Testis (tissue), 2 donors: ENCODE results near the gene VKORC1L1.
"Not testable (repeated sequence)": the region's sequence is repeated elsewhere in the genome, so short reads cannot be mapped to it uniquely, and the experiment has no call there.

Experiments
- POLR2A ChIP-seq: fragments of 450-650 bp; IDR thresholded peaks from one replicate; pipeline ENCODE4 v1.6.1; 2017; ENCODE audit warnings: antibody characterized with exemption, mild to moderate bottlenecking, moderate library complexity
- TF ChIP-seq, protein P1 (sequence below), 3 experiments: fragments of 450-650 bp in 2 of 3; fragments of 200-600 bp in 1 of 3; sonication (generic) in 1 of 3; IDR thresholded peaks; one replicate each; pipeline ENCODE4 v1.5.1; 2016 to 2019; ENCODE audit warnings: antibody characterized with exemption in 3 of 3, mild to moderate bottlenecking in 2 of 3, moderate library complexity in 1 of 3

DNA sequence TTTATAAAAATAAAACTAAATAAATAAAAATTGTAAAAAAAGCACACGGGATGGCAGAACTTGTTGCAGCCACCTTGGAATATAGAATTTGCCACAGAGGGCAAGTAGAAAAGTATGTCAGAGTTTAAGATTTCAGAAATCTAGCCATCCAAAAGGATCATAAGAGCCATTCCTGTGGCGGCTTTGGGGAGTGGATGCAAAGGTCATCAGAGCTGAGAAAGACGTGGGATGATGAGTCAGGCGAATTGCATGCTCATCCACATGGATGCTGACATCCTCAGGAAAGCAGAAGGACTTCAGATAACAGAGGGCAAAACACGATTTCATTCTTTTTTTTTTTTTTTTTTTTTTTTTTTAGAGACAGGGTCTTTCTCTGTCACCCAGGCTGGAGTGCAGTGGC lies 3.6 kb upstream of the VKORC1L1 start:
- TF ChIP-seq, protein P1, sequence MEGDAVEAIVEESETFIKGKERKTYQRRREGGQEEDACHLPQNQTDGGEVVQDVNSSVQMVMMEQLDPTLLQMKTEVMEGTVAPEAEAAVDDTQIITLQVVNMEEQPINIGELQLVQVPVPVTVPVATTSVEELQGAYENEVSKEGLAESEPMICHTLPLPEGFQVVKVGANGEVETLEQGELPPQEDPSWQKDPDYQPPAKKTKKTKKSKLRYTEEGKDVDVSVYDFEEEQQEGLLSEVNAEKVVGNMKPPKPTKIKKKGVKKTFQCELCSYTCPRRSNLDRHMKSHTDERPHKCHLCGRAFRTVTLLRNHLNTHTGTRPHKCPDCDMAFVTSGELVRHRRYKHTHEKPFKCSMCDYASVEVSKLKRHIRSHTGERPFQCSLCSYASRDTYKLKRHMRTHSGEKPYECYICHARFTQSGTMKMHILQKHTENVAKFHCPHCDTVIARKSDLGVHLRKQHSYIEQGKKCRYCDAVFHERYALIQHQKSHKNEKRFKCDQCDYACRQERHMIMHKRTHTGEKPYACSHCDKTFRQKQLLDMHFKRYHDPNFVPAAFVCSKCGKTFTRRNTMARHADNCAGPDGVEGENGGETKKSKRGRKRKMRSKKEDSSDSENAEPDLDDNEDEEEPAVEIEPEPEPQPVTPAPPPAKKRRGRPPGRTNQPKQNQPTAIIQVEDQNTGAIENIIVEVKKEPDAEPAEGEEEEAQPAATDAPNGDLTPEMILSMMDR (IDR thresholded peaks at IDR 0.05), result not testable (repeated sequence)
- not testable (repeated sequence) for TF ChIP-seq POLR2A
